HG02623 (cell line): ENCODE results near the gene LZTR1.
"Not testable (repeated sequence)": the region's sequence is repeated elsewhere in the genome, so short reads cannot be mapped to it uniquely, and the experiment has no call there.

Experiments
- ATAC-seq: cut with Tn5 transposase; IDR thresholded peaks from one replicate; pipeline ENCODE4 v1.9.1; 2021; ENCODE audit warnings: moderate library complexity; ENCODE audit not compliant: unreplicated experiment

The LZTR1 gene

DNA sequence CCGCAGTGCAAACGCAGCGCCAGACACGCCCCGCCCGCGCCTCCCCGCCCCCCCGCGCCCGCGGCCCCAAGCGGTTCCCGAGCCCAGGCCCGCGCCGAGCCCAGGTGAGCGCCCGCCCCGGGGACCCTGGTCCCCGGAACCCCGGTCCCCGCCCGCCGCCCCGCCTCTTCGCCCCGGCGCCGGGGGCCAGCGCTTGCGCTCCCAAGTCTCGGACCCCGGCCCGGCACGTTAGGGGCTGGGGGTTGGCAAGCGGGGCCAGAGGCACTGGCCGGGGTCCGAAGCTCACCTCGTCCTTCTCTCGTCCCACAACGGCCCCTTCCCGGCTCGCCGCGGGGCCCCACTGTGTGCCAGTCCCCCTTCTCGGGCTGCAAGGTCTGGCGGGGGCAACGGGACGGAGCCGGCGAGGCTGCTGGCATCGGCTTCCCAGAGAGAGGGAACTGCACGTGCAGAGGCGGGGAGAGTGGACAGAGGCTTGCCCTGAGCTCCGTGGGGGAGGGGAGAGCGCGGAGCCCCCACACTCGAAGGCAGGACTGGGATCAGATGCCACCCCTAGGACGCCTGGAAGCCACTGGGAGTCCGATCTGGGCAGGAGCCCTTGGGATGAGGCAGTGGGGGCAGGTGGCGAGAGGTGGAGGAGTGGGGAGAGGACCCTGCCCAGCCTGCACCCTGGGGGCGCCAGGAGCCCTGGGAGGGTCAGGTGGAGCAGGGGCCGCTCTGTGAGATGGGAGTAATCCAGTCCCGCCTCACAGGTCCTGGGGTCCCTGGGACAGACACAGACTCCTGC lies 16.8 kb upstream of the LZTR1 start:
- ATAC-seq, result no peak

DNA sequence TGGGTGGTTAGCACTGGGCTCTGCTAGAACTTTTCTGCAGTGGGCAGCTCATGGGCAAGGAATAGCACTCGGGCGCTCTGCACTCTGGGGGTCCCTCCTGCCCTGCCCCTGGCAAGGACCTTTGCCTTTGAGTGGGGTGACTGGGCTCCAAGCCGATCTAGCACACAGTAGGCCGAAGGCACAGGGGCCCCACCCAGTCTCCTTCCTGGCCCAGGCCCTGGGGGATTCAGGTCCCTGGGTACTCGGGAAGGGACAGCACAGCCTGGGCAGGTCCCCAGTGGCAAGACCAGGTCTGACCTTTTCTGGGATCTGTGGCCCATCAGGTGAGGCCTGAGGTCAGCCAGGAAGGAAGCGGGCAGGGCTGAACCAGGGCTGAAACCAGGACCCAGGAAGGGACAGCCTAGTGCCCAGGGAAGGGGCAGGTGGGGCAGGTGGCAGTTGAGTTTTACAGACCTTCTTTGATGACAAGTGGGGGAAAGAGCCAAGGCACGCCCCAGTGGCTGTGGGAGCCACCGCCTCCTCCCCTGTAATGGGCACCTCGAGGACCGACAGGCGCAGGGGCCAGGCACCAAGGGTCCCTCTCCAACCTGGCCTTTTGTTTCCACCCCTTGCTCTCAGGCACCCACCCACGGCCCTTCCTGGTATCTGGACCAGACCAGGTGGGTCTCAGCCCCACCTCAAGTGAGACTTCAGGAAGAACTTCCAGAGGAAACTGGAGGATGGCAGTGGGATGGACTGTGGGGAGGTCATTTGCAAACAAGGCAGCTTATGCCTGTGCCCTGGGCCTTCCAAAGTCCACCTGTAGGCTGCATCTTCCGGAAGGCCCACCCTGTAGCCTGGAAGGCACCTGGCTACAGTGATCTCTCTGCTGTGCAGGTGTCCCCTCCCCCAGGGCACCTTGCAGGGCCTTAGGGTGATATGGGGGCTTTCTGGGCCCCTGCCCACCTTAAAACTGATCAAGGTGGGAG lies 15.9 kb upstream of the LZTR1 start:
- no peak for ATAC-seq

GRCh38 chr22:20966883-20967696 lies 15.0 kb upstream of the LZTR1 start, which contains the start of gene AIFM3:
Gene AIFM3, plus strand, starts transcription at chr22:20967255. Its CDS starts 690 bp downstream, at chr22:20967945.
- no peak for ATAC-seq

- ATAC-seq, result no peak
Measured at GRCh38 chr22:20967697-20968211, 14.3 kb upstream of the LZTR1 start.

DNA sequence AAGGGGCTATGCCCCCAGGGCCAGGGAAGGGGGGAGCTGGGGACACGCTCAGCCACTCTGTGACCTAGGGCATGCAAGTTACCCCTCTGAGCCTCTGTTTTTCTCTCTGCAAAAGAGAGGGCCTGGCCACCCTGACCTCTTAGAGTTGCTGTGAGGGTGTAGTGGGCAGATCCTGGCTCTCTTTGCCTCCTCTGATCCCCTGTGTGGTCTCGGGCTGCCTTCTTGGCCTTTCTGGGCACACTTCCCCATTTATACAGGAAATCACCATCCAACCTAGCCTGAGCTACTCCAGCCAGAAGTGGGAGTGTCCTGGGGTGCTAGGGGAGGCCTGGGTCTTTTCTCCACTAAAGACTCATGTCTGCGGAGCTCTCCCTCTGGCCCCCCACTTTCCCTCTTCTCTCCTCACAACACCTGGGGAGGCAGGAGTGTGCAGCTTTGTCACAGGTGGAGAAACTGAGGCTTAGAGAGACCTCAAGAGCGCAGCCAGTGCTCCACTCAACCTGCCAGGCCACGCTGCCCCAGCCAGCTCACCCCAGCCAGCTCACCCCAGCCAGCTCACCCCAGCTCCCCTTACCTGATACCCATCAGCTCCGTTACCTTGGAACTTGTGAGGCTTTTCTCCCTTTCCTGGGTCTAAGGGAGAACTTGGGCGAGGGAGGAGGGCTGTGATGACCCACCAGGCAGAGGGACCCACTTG lies 13.7 kb upstream of the LZTR1 start:
- no peak for ATAC-seq

DNA sequence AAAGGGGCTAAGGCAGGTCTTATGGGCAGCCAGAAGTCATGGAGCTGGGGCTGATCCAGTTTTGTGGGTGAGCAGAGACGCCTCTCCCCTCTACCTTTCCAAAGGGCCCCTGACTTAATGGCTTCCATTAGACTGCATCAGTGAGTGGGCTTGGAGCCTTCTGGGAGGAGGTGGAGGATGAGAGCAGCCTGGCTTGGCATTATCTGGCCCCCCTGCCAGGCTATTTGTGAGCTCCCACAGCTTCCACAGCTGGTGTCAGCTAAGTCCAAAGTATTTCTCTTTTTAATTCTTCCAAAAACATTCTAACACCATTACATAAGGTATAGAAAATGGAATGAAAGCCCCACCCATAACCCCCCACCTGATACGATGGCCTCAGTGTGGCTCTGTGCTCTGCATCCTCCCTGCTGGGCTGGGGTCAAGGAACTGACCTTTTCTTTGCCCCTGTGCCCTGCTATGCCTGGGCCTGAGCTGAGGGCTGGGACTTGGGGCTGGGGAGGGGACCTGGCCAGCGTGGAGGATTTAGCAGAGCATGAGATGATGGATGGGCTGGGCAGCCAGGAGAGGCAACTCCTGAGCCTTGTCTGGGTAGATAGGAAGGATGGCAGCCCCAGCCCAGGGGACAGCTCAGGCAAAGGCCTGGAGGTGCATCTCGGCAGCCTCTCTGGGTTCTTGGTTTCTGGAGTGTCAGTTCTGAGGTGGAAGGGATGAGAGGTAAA lies 11.0 kb upstream of the LZTR1 start:
- no peak for ATAC-seq

- not testable (repeated sequence) for ATAC-seq
Measured at GRCh38 chr22:20972014-20972694, 9.9 kb upstream of the LZTR1 start.

DNA sequence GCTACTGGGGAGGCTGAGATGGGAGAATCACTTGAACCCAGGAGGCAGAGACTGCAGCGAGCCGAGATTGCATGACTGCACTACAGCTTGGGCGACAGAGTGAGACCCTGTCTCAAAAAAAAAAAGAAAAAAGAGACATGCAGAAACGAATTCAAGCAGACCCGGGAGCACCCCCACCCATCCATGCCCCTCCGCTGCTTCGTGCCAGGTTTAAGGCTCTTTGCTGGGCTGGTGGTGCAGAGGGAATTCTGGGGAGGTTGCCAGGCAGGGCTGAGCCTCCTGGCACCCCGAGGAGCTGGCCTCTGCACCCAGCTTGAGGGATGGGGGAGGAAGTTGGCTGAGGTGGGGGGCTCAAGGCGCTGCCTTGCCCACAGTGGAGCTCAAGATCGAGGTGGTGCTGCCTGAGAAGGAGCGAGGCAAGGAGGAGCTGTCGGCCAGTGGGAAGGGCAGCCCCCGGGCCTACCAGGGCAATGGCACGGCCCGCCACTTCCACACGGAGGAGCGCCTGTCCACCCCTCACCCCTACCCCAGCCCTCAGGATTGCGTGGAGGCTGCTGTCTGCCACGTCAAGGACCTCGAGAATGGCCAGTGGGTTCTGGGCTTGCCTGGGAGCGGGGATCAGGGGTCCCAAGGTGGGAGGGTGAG lies 9.0 kb upstream of the LZTR1 start:
- no peak for ATAC-seq

GRCh38 chr22:20973634-20974286 lies 8.3 kb upstream of the LZTR1 start:
- ATAC-seq, result no peak

- no peak for ATAC-seq
Measured at GRCh38 chr22:20974336-20974955, 7.7 kb upstream of the LZTR1 start.

DNA sequence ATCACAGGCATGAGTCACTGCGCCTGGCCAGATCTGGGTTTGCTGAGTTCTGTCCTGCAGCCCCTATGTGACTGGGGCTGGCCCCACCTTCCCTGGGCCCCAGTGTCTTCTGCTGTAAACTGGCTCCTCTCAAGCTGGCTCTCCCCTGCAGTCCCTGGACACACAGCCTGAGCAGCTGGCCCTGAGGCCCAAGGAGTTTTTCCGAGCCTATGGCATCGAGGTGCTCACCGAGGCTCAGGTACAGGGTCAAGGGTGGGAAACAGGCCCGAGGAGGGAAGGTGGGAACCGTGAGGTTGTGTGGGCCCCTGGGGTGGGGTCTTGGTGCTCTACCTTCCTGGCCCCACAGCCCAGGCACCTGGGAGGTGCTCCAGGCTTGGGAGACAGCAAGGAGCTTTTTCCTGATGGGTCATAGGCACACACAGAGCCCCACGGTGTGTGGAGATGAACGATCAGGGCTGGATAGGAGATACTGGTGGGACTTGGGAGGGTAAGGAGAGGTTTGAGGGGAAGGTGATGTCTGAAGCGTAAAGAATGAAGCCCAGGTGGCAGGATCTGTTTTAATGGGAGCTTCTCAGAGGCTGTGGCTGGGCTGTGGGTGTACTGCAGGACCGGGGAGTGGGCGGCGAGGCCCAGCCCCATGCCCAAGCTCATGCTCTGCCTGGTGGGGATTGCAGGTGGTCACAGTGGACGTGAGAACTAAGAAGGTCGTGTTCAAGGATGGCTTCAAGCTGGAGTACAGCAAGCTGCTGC lies 6.4 kb upstream of the LZTR1 start:
- no peak for ATAC-seq

DNA sequence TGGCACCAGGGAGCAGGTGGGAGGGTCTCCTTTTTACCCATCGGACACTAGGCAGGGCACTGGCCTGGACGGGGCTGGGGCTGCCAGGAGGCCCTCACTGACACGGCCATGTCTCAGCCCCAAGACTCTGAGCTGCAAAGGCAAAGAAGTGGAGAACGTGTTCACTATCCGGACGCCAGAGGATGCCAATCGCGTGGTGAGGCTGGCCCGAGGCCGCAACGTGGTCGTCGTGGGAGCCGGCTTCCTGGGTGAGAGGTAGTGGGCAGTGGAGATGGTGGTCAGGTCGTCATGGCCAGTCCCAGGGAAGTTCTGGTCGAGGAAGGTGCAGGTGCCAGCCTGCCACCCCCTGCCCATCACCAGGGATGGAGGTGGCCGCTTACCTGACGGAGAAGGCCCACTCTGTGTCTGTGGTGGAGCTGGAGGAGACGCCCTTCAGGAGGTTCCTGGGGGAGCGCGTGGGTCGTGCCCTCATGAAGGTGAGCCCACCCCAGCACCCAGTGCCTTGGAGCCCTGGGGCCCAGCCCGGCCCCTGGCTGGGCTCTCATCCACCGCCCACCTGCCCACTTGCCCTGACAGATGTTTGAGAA lies 5.7 kb upstream of the LZTR1 start:
- no peak for ATAC-seq

- no peak for ATAC-seq
Measured at GRCh38 chr22:20977019-20977418, 5.1 kb upstream of the LZTR1 start.

- no peak for ATAC-seq
Measured at GRCh38 chr22:20977516-20978170, 4.5 kb upstream of the LZTR1 start.

GRCh38 chr22:20978419-20978818 lies 3.7 kb upstream of the LZTR1 start:
- ATAC-seq, result no peak

DNA sequence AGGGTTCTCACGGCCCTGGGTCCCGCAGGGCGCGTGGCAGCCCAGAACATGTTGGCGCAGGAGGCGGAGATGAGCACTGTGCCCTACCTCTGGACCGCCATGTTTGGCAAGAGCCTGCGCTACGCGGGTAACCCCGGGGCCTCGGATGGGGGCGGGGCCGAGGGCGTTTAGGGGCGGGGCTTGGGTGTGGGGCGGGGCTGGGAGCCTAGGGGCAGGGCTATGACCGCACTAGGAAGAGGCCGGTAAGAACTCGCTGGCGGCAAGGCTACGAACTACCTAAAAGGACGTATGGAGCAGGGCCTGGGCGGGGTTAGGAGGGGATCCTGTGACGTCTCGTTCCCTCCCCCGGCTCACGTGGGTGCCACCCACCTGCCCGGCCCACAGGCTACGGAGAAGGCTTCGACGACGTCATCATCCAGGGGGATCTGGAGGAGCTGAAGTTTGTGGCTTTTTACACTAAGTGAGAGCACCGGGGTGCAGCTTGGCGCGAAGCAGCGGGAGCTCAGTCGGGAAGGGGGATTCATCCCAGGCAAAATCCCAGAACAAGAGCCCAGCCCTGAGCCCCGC lies 2.8 kb upstream of the LZTR1 start:
- ATAC-seq, result no peak
